GM18861 (cell line): Measurements from ENCODE around the gene ZNF619.
A peak's percentile ranks its signal among the peaks of the same experiment; 100 is the strongest.

Experiments used
- ATAC-seq: cut with Tn5 transposase; IDR thresholded peaks from one replicate; pipeline ENCODE4 v1.9.1; 2021; ENCODE audit not compliant: unreplicated experiment

The ZNF619 gene

GRCh38 chr3:40464339-40465110 is 12.4 kb upstream of the ZNF619 start:
- ATAC-seq, result no peak

- no peak for ATAC-seq
Observed at GRCh38 chr3:40465111-40465407, 11.9 kb upstream of the ZNF619 start.

- ATAC-seq, result no peak
Observed at GRCh38 chr3:40465456-40465855, 11.5 kb upstream of the ZNF619 start.

GRCh38 chr3:40468018-40468417 is 8.9 kb upstream of the ZNF619 start:
- no peak for ATAC-seq

GRCh38 chr3:40470701-40471100 is 6.2 kb upstream of the ZNF619 start:
- ATAC-seq, result no peak

- no peak for ATAC-seq
Observed at GRCh38 chr3:40477666-40478065, 744 bp downstream of the ZNF619 start.

GRCh38 chr3:40487172-40487571 is 10.2 kb downstream of the ZNF619 start:
- ATAC-seq, result no peak

- no peak for ATAC-seq
Observed at GRCh38 chr3:40490916-40491315, 14.0 kb downstream of the ZNF619 start.

- ATAC-seq, result no peak
Observed at GRCh38 chr3:40494698-40495097, 17.8 kb downstream of the ZNF619 start.

- no peak for ATAC-seq
Observed at GRCh38 chr3:40497288-40497687, 20.4 kb downstream of the ZNF619 start.

GRCh38 chr3:40499952-40500351 is 23.0 kb downstream of the ZNF619 start:
- no peak for ATAC-seq

- no peak for ATAC-seq
Observed at GRCh38 chr3:40502034-40502433, 25.1 kb downstream of the ZNF619 start.

GRCh38 chr3:40504636-40505430 is 27.9 kb downstream of the ZNF619 start:
- no peak for ATAC-seq

GRCh38 chr3:40505599-40506462 is 28.9 kb downstream of the ZNF619 start, which contains the start of gene ZNF620:
ZNF620 (plus strand) TSS chr3:40506039; CDS start chr3:40506353, 314 bp downstream.
- ATAC-seq, result peak; percentile 77

- no peak for ATAC-seq
Observed at GRCh38 chr3:40511031-40511718, 34.3 kb downstream of the ZNF619 start.

- no peak for ATAC-seq
Observed at GRCh38 chr3:40516201-40516600, 39.3 kb downstream of the ZNF619 start.

GRCh38 chr3:40518067-40518466 is 41.1 kb downstream of the ZNF619 start:
- ATAC-seq, result no peak

- no peak for ATAC-seq
Observed at GRCh38 chr3:40518848-40519247, 41.9 kb downstream of the ZNF619 start.

GRCh38 chr3:40521254-40521653 is 44.3 kb downstream of the ZNF619 start:
- no peak for ATAC-seq

- ATAC-seq, result no peak
Observed at GRCh38 chr3:40523781-40524180, 46.9 kb downstream of the ZNF619 start.

- ATAC-seq, result no peak
Observed at GRCh38 chr3:40524222-40524567, 47.3 kb downstream of the ZNF619 start.
